SK-N-SH treated with all-trans-retinoic acid at 6 μM for 48 hours (cell line): ENCODE measurements around the gene ADIPOR2.

ENCODE experiments used
- ATAC-seq: fragments of 200-7000 bp; cut with Tn5 transposase; 3 replicates; pipeline ENCODE4 v1.9.1; 2020; ENCODE audit warnings: mild to moderate bottlenecking, moderate library complexity
- BACH2 ChIP-seq: fragments of 250-450 bp; sonication (Bioruptor Pico); IDR thresholded peaks from 2 replicates; pipeline ENCODE4 v1.9.0; 2021; ENCODE audit warnings: mild to moderate bottlenecking, borderline replicate concordance
- CSDC2 ChIP-seq: fragments of 250-450 bp; sonication (Bioruptor Pico); IDR thresholded peaks from 2 replicates; pipeline ENCODE4 v1.5.0; 2020; ENCODE audit warnings: mild to moderate bottlenecking, moderate library complexity
- CSRNP3 ChIP-seq: fragments of 250-450 bp; sonication (Bioruptor Pico); IDR thresholded peaks from 2 replicates; pipeline ENCODE4 v1.5.1; 2021; ENCODE audit warnings: mild to moderate bottlenecking, moderate library complexity
- ESRRG ChIP-seq: fragments of 250-450 bp; sonication (Bioruptor Pico); IDR thresholded peaks from 2 replicates; pipeline ENCODE4 v1.6.1; 2021; ENCODE audit warnings: mild to moderate bottlenecking
- GLIS3 ChIP-seq: fragments of 250-450 bp; sonication (Bioruptor Pico); IDR thresholded peaks from 2 replicates; pipeline ENCODE4 v1.5.0; 2020; ENCODE audit warnings: mild to moderate bottlenecking, moderate library complexity
- ISL1 ChIP-seq: fragments of 250-450 bp; sonication (Bioruptor Pico); IDR thresholded peaks from 2 replicates; pipeline ENCODE4 v2.1.2; 2022; ENCODE audit warnings: mild to moderate bottlenecking, moderate library complexity
- OSR1 ChIP-seq: fragments of 250-450 bp; sonication (Bioruptor Pico); IDR thresholded peaks from 2 replicates; pipeline ENCODE4 v1.8.0; 2022; ENCODE audit warnings: moderate library complexity, mild to moderate bottlenecking, inconsistent platforms
- POU6F1 ChIP-seq: fragments of 250-450 bp; sonication (Bioruptor Pico); IDR thresholded peaks from 2 replicates; pipeline ENCODE4 v1.8.0; 2021; ENCODE audit warnings: low read depth, mild to moderate bottlenecking, moderate library complexity, borderline replicate concordance
- SNAI2 ChIP-seq: fragments of 250-450 bp; sonication (Bioruptor Pico); IDR thresholded peaks from 2 replicates; pipeline ENCODE4 v1.5.0; 2020; ENCODE audit warnings: mild to moderate bottlenecking, moderate library complexity
- TCF4 ChIP-seq: fragments of 250-450 bp; sonication (Bioruptor Pico); IDR thresholded peaks from 2 replicates; pipeline ENCODE4 v1.8.0; 2021; ENCODE audit warnings: mild to moderate bottlenecking, moderate library complexity, borderline replicate concordance
- ZFP3 ChIP-seq: fragments of 250-450 bp; sonication (Bioruptor Pico); IDR thresholded peaks from 2 replicates; pipeline ENCODE4 v1.5.0; 2020; ENCODE audit warnings: mild to moderate bottlenecking, moderate library complexity
- ZFP30 ChIP-seq: fragments of 450-650 bp; formaldehyde crosslinking; IDR thresholded peaks from 2 replicates; pipeline ENCODE4 v1.5.0; 2022; ENCODE audit warnings: mild to moderate bottlenecking, moderate library complexity
- ZNF565 ChIP-seq: fragments of 450-650 bp; formaldehyde crosslinking; conservative IDR thresholded peaks from 2 replicates; pipeline ENCODE4 v1.5.0; 2020; ENCODE audit warnings: low read depth, mild to moderate bottlenecking, moderate library complexity
- ZNF70 ChIP-seq: fragments of 450-650 bp; formaldehyde crosslinking; IDR thresholded peaks from 2 replicates; pipeline ENCODE4 v1.5.0; 2020; ENCODE audit warnings: mild to moderate bottlenecking, moderate library complexity
- ZNF8 ChIP-seq: fragments of 450-650 bp; formaldehyde crosslinking; IDR thresholded peaks from 2 replicates; pipeline ENCODE4 v1.5.0; 2020; ENCODE audit warnings: mild to moderate bottlenecking, moderate library complexity
- TF ChIP-seq, protein P1 (sequence below): fragments of 250-450 bp; sonication (Bioruptor Pico); IDR thresholded peaks from 2 replicates; pipeline ENCODE4 v1.8.0; 2020; ENCODE audit warnings: mild to moderate bottlenecking, moderate library complexity, borderline replicate concordance

ADIPOR2 gene

DNA sequence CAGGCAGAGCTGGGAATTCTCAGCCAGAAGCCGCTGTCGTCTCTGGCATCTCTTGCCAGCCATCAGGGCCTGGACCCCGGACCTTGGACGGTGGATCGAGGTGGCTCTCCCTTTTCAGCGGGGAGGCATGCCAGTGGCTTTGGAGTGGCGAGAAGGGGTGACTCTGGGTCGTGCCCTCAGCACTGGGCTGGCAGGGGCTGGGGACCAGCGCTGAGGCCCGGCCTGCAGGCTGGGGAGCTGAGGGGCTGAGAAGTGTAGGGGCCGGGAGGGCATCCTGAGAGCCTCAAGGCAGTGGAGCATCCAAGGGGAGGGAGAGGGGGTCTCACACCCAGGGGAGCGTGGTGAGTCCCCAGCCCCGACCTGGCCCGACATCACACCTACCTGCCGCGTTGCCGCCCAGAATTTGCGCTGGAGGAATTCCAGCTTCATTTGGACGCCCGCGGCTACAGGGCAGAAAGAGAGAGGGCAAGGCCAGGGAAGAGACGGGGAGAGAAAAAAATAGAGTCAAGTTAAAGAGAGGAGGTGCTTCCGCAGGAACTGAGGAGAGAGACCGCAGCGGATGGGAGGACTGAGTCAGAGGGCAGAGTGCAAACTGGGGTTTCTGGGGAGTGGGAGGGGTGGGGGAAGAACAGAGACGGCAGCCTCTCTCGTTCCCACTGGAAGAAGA lies 120.5 kb downstream of the ADIPOR2 start:
- no peak for ATAC-seq
- TF ChIP-seq OSR1 (CRISPR knock-in tag) (no peak), TCF4 (CRISPR knock-in tag) (no peak), ZNF8 (CRISPR knock-in tag) (no peak), ZNF565 (CRISPR knock-in tag) (no peak), ZFP30 (CRISPR knock-in tag) (no peak), ZNF70 (CRISPR knock-in tag) (no peak), ZFP3 (CRISPR knock-in tag) (no peak), CSDC2 (CRISPR knock-in tag) (no peak), POU6F1 (CRISPR knock-in tag) (no peak), GLIS3 (CRISPR knock-in tag) (no peak), ESRRG (CRISPR knock-in tag) (no peak), CSRNP3 (CRISPR knock-in tag) (no peak), ISL1 (CRISPR knock-in tag) (no peak)
- TF ChIP-seq, protein P1, sequence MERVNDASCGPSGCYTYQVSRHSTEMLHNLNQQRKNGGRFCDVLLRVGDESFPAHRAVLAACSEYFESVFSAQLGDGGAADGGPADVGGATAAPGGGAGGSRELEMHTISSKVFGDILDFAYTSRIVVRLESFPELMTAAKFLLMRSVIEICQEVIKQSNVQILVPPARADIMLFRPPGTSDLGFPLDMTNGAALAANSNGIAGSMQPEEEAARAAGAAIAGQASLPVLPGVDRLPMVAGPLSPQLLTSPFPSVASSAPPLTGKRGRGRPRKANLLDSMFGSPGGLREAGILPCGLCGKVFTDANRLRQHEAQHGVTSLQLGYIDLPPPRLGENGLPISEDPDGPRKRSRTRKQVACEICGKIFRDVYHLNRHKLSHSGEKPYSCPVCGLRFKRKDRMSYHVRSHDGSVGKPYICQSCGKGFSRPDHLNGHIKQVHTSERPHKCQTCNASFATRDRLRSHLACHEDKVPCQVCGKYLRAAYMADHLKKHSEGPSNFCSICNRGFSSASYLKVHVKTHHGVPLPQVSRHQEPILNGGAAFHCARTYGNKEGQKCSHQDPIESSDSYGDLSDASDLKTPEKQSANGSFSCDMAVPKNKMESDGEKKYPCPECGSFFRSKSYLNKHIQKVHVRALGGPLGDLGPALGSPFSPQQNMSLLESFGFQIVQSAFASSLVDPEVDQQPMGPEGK (CRISPR knock-in tag), result no peak

DNA sequence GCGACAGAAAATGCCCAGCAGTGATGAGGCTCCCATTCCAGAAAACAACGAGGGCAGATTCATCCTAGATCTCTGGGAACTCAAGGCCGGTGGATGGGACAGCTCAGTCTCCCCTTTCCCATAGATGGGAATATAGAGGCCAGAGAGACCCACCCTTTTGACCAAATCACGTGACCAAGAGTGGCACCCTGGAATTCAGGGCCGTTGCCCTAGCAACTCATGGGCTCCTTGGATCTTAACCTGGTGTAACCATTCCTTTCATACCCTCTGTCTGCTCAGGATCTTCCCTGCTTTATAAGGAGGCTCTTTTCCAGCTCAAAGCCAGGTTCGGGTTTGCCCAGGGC lies 121.0 kb downstream of the ADIPOR2 start:
- no peak for ATAC-seq
- TF ChIP-seq SNAI2 (CRISPR knock-in tag) (no peak), ZNF70 (CRISPR knock-in tag) (no peak), POU6F1 (CRISPR knock-in tag) (no peak)

DNA sequence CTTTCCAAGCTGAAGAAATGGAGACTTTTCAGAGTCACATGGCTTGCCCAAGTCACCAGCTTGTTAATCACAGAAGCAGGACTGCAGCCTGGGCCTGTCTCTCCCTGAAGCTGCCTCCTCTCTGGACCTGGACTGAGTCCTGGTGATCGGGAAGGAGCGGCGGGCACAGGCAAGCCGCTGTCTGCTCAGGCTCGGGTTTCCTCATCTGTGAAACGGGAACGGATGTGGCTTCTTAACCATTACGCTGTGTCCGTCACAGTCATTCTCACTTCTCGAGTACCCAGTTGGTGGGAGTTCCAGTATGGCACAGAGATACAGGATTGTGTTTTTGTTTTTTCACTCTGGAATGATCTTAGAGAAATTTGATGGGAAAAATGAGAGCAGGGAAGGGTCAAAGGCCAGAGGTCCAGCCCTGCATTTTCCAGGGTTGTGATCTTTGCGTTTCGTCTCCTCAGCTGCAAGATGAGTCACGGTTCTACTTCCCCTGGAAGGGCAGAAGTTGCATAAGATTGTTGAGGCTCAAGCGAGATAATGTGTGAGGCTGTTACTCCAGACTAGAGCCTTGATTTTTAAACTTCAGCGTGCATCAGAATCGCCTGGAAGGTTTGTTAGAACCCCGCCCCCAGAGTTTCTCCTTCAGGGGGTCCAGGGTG lies 121.9 kb downstream of the ADIPOR2 start:
- no peak for TF ChIP-seq BACH2
- TF ChIP-seq SNAI2 (CRISPR knock-in tag), result no peak
- TF ChIP-seq, protein P1 (CRISPR knock-in tag), result no peak
- no peak for TF ChIP-seq CSRNP3 (CRISPR knock-in tag)
- TF ChIP-seq TCF4 (CRISPR knock-in tag), result no peak
- no peak for TF ChIP-seq POU6F1 (CRISPR knock-in tag)

More for the DNA sequence above, 121.9 kb downstream of the ADIPOR2 start:
- no peak for ATAC-seq
